GM12872 (cell line): ENCODE measurements around the gene MRPS25.

Experiments
- TF ChIP-seq, protein P1 (sequence below): IDR thresholded peaks from 3 replicates; pipeline ENCODE4 v1.5.1; 2011; ENCODE audit warnings: low read depth, mild to moderate bottlenecking, low read length, moderate library complexity; ENCODE audit not compliant: insufficient read depth

The MRPS25 gene

DNA sequence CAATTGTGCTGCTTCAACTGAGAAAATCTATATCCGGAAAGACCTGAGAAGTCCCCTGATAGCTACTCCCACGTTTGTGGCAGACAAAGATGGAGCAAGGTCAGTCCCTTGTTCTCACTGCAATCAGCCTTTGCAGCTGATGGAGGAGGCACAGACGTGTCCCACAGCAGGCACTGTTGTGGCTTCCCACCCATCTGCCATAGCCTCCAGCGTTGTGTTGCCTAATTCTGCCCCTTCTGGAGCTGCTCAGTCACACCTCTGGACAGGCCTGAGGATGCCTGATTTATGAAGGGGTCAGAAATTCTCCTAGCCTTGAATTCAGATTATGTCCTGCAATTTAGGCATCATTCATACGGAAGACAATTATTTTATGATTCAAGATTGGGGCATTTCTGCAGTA, 41.9 kb downstream of the MRPS25 start:
- TF ChIP-seq, protein P1, sequence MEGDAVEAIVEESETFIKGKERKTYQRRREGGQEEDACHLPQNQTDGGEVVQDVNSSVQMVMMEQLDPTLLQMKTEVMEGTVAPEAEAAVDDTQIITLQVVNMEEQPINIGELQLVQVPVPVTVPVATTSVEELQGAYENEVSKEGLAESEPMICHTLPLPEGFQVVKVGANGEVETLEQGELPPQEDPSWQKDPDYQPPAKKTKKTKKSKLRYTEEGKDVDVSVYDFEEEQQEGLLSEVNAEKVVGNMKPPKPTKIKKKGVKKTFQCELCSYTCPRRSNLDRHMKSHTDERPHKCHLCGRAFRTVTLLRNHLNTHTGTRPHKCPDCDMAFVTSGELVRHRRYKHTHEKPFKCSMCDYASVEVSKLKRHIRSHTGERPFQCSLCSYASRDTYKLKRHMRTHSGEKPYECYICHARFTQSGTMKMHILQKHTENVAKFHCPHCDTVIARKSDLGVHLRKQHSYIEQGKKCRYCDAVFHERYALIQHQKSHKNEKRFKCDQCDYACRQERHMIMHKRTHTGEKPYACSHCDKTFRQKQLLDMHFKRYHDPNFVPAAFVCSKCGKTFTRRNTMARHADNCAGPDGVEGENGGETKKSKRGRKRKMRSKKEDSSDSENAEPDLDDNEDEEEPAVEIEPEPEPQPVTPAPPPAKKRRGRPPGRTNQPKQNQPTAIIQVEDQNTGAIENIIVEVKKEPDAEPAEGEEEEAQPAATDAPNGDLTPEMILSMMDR: no peak

DNA sequence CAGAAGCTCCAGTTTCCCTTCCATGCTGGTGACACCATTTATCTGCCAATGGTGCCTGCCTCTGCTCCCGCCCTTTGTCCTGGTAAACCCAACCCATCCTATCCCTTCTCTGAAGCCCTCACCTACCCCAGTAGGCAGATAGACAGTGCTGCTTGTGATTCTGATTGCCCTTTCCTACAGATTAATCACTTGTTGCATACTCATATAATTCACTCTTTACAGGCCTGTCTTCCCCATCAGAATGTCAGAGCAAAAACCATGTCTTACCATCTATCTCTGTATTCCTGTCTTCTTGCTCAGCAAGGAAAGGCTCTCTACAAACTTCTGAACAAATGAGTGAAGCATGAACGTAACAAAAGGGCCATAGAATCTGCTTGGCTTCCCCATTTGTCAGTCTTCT, 47.9 kb downstream of the MRPS25 start:
- TF ChIP-seq, protein P1: no peak

DNA sequence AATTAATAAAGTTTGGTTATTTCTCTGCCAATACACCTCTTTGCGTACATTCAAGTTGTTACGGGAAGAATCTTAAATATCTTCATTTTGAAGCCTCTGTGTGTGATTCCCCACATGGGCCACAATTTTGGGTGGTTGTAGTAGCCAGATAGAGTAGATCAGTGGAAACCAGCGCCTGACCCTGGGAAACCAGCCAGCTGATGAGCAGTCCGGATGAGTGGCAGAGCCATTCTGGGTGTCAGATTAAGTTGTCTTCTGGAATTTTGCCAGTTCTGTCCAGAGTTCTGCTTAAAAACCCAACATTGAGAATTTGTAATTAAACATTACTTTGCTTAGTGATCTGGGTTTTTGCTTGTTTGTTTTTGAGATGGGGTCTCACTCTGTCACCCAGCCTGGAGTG, 49.7 kb downstream of the MRPS25 start:
- TF ChIP-seq, protein P1: no peak

DNA sequence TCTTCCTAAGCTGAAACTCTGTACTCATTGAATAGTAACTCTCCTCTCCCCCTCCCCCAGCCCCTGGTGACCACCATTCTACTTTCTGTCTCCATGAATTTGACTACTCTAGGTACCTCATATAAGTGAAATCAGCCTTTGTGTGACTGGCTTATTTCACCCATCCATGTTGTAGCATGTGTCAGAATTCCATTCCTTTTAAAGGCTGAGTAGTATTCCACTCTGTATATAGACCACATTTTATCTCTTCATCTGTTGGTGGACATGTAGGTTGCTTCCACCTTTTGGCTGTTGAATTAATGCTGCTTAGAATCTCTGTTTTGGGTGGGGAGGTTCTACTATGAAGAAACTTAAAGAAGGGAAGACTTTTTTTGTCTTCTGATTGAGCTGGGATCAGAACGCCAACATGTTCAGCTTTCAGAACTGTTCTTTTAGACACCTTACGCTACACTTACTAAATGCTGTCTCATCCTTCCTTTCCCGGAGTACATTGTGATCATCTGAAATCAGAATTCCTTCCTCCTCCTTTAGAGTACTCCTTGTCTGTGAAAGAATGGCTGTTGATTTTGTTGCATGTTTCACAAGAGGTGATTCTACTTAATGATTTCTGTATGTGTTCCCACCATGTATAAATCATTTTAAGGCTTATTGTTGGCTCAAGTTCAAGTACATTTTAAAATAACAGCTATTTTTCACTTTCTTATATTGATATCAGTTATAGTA, 50.3 kb downstream of the MRPS25 start:
- TF ChIP-seq, protein P1: no peak

- TF ChIP-seq, protein P1: no peak
Measured at GRCh38 chr3:15011174-15011573, 53.9 kb downstream of the MRPS25 start.

DNA sequence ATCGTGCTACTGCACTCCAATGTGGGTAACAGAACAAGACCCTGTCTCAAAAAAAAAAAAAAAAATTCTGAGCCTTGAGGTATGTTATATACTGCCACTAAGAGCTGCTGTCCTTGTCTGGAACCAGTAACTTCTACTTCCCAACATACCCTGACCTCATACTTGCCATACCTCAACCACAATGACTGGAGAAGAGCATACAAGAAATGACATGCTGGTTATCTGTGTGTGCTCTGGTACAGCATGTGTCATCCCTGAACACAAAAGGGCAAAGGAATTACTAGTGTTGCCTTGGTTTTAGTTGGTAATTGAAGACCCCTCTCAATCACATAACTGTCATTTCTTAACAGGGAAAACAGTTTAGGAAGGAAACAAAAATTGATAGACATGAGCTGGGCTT, 54.5 kb downstream of the MRPS25 start:
- TF ChIP-seq, protein P1: no peak

- TF ChIP-seq, protein P1: no peak
Measured at GRCh38 chr3:15009167-15009566, 55.9 kb downstream of the MRPS25 start.
